T follicular helper cell (primary cell): Measurements from ENCODE around the gene SH3PXD2B.
"Not testable (repeated sequence)": the region's sequence is repeated elsewhere in the genome, so short reads cannot be mapped to it uniquely, and the experiment has no call there.

Source experiments
- DNase-seq: peaks from one replicate; pipeline ENCODE4 v3.0.0-alpha.2; 2020; ENCODE audit warnings: low read depth

Gene SH3PXD2B

DNA sequence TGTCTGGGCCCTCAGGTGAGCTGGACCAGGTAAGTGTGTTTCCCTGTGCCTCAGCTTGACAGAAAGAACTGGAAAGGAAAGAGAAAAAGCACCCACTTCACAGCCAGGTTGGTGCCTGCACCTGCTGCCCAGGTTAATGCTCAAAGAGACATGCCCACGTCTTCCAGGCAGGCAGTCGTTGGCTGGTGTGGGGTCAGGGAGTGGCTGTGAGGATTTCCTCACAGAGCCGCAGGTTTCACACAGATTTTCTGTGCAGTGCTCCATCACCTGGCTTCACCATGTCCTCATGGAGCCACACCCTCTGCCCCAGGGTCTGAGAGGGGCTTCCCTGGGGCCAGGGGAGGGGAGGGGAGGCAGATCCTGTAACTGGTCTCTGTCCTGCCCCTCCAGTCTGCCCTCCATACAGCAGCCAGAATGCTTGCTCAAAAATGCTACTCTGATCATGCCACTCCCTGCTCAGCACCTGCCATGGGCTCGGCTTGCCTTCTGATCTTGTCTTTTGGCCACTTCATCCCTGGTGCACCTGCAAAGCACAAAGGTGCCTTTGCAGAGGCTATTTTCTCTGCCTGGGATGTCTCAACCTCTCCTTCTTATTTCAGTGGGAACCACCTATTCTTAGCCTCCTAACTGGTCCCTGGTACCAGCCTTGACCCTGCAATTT is 88.2 kb downstream of the SH3PXD2B start:
- no peak for DNase-seq

DNA sequence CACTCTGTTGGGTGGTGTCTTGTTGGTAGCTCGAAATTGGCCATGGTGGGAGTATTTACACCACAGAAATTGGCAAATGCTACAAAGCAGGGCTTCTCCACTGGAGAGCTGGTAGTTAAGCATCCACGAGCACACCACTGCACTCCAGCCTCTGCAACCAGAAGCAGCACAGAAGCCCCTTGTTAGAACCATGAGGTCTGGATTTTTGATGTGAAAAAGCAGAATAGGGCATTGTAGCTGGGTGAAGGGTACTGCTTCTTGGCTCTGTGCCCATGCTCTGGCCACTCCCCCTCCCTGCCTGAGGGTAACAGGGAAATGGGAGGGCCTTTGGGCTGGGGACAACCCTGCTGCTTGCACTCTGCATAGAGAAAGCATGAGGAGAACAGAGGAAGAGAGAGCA is 89.6 kb downstream of the SH3PXD2B start:
- DNase-seq, result no peak

DNA sequence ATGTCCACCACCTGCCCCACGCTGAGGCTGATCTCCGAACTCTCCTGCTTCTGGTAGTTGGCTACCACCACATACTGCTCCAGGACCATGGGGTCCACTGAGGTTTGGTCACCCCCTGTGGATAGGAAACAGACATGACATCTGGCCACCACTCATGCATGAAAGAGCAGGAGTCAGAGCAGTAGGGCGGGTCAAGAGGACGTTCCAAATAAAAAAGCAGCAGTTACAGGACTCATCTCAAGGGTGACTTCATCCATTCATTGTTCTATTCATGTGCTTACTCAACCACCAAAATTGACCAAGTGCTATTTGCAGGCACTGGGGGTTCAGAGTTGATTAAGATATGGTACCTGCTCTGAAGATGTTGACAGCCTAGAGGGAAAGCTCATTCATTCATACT is 91.6 kb downstream of the SH3PXD2B start:
- DNase-seq, result no peak

DNA sequence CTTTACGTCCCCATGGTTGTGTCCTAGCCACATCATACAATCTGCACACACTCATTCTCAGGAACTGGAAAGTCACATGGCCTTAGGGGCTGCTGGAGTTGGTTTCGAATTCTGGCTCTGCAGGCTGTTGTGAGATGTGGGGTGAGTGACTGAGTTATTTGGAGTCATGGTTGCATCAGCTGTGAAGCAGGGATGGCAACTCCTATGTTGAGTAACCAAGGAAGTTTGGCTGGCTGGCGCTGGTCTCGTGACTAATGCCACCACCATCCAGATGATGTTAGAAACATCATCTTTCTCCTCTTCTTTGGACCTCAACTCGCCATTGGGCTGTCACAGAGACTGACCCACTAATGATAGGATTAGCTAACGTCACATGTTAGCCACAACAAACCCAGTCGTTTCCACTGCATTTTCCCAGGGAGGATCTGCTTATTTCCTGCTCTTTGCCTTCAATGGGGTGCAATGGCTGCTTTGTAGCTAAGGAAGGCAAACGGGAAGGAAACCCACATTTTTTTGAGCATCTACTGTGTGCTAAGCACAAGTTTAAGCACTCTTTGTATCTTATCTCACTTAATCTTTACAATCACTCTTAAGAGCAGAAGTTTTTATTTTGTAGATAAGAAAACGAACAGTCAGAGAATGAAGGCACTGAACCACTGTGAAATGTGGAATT is 92.6 kb downstream of the SH3PXD2B start:
- no peak for DNase-seq

DNA sequence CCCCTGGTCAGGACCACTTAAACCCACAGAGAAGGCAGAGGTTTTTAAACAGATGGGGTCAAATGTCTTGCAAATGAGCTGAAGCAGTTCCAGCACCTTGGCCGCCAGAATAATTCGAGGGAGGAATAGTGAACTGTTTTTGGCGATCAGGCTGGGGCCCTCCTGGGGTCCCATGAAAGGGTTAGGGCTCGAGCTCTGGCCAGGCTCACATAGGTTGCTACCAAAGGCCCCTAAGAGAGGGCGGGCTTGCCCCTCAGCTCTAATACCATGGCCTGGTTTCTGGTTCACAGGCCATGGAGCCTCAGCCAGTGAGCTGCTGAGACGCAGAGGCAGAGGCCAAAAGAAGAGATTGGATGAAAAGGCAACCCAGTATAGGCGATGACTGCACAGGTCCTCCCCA is 96.0 kb downstream of the SH3PXD2B start:
- no peak for DNase-seq

DNA sequence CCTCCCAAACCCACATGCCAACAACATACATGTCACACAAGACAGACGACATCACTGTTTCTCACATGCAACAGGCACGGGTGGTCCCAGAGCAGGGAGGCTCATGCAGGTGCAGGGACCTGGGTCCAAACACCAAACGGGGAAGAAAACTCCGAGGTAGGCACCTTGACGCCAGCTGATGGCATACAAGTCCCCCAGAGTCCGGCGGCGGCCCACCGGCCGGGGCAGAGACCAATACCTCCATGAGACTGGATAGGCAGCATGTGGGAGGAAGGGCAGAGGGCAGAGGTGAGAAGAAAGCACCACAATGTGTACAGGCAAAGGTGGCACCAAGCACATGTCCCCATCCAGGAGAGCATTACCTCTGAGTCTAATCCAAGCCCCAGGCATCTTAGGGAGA is 97.8 kb downstream of the SH3PXD2B start:
- DNase-seq, result no peak

DNA sequence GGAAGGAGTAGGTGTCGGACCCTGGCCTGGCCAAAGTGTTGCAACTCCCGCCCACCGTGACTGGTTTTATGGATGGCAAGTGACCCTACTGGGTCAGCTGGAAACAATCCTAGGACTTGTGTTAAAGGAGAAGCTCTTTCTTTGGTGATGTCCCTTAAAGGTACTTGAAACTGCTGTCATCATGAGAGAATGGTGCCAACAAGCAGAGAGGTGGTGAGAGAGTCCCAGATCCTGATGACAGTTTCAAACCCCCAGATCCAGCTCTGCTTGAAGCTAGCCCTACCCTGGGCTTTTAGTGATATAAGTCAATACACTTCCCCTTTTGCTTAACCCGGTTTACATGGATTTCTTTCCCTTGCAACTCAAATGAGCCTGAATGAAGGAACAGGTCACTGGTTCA is 98.3 kb downstream of the SH3PXD2B start:
- DNase-seq, result no peak

DNA sequence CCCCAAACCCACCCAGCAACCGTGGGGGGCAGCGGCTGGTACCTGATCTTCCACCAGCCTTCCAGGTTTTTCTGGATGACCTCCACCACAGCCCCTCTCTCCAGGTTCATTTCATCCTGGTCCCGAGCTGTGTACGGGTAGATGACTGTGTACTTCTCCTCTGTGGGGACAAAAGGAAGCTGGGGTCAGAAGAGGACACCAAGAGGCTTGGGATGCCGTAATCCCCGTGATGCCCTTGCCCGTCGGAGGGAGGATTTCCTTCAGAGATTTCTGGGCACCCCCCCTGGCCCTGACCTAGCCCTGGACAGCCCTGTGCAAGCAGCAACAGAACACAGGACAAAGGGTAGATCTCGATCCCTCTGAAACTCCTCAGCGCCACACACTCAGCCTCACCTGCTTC is 100.5 kb downstream of the SH3PXD2B start:
- DNase-seq, result no peak

DNA sequence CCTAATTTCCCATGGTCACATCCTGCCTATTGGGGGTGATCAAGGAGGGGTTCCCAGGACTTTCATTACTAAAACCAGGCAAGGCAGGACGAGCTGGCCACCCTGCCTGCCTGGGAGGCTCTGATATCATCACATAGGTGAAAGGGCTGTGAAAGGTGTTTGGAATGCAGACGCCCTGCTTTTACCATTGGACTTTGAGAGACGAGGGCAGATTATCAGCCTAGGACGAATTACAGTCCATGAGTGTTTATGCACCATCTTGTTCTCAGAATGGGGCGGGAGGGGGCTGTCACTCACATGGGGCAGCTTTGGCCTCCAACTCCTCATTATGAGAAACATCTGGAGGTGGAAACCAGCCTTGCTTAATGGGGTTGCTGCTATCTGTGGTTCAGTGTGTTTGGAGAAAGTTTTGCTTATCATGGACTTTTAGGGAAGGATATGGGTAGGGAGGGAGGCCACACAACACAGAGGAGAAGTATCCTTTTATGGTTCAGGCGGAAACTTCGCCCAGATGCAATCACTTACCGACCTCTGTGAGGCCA is 101.0 kb downstream of the SH3PXD2B start:
- no peak for DNase-seq

DNA sequence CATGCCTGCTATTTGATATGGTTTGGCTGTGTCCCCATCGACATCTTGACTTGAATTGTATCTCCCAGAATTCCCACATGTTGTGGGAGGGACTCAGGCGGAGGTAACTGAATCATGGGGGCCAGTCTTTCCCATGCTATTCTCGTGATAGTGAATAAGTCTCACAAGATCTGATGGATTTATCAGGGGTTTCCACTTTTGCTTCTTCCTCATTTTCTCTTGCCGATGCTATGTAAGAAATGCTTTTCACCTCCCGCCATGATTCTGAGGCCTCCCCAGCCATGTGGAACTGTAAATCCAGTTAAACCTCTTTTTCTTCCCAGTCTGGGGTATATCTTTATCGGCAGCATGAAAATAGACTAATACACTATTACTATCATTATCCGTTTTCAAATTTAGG is 101.8 kb downstream of the SH3PXD2B start:
- not testable (repeated sequence) for DNase-seq

DNA sequence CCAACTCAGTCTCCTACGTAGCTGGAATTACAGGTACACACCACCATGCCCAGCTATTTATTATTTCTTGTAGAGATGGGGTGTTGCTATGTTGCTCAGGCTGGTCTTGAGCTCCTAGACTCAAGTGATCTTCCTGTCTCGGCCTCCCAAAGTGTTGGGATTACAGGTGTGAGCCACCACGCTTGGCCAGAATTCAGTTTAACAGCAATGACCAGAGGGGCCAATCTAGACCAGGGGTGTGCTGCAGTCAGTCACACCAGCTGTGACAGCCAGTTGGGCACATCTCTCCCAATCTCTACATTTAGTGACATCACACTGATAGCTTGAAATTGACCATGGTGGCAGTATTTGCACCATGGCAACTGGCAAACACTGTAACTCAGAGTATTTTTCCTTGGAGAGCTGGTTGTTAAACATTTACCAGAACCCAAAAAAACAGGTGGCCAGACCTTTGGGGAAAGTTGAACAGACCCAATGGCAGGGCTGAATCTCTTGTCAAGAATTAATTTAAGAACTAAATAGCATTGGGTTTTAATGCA is 103.0 kb downstream of the SH3PXD2B start:
- no peak for DNase-seq

DNA sequence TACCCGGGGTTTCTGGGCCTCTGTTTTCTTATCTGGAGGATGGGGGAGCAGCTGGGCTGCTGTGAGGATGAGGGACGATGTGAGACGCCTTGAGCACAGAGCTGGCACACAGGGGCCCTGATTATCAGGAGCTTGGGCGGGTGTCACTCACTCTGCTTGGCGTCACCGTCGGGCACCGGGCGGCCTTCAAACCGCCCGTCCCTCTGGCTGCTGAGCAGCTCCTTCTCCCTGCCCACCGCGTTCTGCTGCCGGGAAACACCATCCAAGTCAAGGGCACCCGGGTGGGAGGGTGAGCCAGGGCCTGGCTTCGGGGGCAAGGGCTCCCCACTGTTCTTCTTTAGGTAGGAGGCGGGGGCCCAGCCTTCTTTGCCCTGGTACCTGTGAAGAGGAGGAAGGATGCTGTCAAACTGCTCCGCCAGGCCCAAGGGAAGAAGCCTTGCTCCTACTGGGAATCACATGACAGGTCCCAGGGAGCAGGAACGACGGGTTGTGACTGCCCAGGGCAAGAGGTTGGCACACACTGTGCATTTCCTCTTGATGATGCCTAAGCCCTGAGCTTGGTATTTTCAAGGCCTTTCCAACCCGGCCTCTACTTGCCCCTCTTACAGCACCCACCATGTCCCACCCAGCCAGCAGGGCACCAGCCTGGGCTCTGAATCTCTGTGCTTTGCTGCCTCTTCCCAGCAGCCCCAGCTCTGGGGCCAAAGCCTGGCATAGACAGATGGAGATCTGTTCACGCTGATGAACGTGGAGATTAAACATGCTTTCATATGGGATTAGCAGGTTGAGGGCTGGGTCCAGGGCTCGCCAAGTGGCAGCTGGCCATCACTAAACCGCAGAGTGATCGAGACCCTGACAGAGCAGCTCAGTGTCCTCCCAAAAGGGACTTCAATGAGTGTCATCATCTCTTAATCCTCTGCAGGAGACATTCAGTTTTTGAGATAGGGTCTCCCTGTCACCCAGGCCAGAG is 103.8 kb downstream of the SH3PXD2B start:
- no peak for DNase-seq

DNA sequence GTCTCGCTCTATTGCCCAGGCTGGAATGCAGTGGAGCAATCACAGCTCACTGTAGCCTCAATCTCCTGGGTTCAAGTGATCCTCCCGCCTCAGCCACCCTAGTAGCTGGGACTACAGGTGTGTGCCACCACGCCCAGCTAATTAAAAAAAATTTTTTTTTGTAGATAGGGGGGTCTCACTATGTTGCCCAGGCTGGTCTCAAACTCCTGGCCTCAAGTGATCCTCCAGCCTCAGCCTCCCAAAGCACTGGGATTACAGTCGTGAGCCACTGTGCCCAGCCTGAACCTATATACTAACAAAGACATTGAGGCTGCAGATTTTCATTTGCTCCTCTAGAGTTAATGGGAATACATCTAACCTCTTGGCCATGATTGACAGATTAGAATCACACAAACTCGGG is 105.6 kb downstream of the SH3PXD2B start:
- not testable (repeated sequence) for DNase-seq

DNA sequence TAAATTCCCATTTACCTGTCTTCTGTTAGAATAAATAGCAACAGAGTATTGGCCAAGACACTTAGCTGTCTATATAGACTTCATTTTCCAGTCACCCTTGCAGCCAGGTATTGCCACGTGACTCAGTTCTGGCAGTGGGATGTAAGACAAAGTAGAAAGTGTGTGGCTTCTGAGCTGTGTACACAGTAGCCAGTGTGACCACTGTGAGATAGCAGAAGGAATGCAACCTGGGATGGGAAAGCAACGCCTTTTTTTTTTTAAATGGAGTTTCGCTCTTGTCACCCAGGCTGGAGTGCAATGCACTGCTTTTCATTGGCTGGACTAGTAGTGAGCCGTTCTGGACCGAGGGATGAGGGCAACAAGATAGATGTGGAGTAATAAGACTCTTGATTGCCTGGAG is 106.2 kb downstream of the SH3PXD2B start:
- no peak for DNase-seq

DNA sequence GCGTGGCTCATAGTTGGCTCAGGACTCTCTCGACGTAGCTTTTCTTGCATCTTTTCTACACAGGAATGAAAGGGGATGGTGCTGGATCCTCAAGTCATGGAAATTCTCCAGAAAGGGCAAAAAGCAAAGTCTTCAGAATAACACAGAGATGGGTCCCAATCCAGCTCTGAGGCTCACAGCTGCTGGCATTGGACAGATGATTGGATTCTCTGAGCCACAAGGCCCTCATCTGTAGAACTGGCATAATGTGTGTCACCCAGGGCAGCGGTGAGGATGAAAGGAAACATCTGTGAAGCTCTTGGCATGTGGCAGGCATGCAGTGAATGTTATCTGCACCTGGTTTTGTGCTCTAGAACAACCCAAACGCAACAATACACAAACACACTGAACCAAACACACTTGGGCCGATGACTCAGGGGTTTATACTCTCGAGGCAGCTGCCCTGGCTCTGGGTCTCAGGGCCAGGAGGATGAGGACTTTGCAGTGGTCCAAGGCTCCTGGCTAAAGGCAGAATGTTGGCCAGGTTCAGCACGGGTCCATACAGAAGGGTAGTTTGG is 106.8 kb downstream of the SH3PXD2B start:
- no peak for DNase-seq

DNA sequence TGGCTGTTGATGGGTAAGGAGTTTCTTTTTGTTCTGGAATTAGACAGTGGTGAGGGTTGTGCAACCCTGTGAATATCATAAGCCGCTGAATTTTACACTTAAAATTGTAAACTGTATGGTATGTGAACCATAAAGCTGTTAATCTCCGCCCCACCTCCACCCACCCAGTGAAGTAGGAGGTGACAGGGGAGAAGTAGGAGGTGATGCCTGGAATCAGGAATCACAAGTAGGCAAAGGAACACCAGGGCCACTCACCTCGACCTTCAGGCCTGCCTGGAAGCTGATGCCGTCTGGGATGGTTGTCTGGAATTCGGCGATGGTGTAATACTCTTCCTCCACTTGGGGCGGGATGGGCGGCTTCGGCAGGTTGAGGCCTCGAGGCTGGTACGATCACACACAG is 108.4 kb downstream of the SH3PXD2B start:
- no peak for DNase-seq

DNA sequence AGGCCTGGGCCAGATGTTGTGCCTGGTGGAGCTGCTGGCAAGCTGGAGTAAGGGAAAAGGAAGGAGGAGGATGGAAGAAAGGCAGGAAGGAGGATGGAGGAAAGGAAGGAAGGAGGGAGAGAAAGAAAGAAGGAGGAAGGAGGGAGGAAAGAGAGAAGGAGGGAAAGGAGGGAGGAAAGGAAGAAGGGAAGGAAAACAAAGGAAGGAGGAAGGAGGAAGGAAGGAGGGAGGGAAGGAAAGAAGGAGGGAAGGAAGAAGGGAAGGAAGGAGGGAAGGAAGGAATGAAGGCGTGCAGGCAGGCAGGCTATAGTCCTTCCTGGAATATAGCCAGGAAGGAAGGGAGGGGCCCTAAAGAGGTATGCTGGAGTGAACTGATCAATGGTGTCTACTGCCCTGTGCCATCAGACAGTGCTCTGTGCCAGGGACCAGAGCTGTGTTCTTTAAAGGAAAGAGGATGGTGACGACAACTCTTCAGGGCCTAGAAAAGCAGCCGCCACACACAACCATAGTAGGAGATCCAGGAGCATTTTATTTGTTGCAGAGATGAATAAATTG is 109.4 kb downstream of the SH3PXD2B start:
- no peak for DNase-seq

DNA sequence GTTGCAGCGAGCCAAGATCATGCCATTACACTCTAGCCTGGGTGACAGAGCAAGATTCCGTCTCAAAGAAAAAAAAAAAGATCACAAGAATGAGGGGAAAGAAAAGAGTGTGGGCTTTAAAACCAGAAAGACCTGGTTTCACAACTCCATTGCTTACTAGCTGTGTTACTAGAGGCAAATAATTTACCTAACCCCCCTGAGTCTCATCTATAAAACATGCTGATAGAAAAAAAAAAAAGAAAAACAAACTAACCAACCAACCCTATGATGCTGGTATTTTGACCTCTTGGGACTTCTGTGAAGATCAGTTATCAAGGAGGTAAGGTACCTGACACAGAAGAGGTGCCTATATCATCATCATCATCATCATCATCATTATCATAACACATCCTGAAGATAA is 110.6 kb downstream of the SH3PXD2B start:
- DNase-seq, result no peak

DNA sequence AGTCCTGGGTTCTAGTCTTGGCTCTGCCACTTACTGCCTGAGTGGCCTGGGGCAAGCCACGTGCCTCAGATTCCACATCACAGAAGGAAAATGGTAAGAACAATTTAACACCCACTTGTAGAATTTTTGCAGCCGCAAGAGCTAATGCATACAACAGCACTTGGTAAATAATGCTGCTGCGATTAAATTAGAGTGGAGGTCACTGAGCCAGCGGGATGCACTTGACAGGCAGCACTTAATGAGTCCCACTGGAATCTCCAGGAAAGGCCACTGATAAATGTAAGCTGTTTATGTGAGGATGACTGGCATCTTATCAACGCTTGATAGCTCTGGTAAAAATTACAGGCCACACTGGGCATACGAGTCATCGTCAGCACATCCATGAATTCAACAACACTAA is 111.4 kb downstream of the SH3PXD2B start:
- no peak for DNase-seq

DNA sequence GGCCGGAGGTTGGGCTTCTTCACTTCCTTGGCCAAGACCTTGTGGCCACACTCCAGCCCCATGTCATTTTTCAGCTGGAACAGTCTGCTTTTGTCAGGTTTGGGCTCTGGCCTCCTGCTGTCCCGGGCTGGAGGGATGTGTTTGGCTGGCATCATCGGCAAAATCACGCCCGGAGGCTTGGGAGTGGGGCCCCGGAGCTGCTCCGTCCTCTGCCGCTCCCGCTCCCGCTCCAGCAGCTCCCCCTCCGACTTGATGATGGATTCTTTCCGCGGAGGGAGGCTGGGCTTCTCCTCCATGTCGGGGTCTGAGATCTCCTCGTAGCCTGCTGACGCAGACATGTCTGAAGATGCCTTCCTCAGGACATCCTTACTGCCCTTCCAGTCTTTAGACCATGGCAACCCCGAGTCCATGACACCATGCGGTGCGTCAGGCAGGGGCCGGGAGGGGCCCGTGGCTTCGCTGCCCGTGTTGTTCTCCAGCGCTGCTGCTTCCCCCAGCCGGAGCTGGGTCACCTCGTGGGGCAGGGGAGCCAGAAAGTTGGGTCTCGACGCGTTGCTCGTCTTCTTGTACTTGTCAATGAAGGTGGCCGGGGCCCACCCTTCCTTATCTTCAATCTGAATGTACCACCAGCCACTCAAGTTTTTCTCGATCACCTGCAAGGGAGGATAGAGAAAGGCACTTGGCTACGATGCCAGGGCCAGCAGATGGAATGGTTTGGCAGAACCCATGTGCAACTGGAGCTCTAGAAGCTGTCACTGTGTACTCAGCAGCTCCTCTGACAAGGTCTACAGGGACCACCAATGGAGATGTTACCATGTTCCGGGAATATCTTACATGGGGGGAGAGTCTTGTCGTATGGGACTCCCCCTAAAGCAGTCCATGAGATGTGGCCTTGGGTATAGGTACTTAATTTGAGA is 114.8 kb downstream of the SH3PXD2B start:
- no peak for DNase-seq
